T-cell (primary cell): Measurements from ENCODE around the gene MYBPC3. TPM values are rescaled to one million over a fixed set of nuclear protein-coding genes. Genes with fewer than 3 reads are reported as not detected.

Source experiments
- ATAC-seq, 4 experiments: fragments of 200-7000 bp in 3 of 4; fragments of 150-1000 bp in 1 of 4; cut with Tn5 transposase; replicated peaks in 1 of 4; 1 replicate in 3 of 4; 2 replicates in 1 of 4; pipeline ENCODE4 v1.10.0; 2021; ENCODE audit warnings: moderate library complexity in 3 of 4, mild to moderate bottlenecking in 2 of 4, moderate number of reproducible peaks in 1 of 4
- CTCF ChIA-PET, 2 donors: fragments of 300-600 bp; sonication (Branson Sonifier 250); formaldehyde crosslinking; loops; one replicate each; lab custom pipeline; 2022; ENCODE audit warnings: antibody characterized with exemption in 2 of 2; lab: Charles Lee
- POLR2A ChIA-PET, 2 donors: fragments of 300-600 bp; sonication (Branson Sonifier 250); formaldehyde crosslinking; loops; one replicate each; lab custom pipeline; 2022; ENCODE audit warnings: antibody characterized with exemption in 2 of 2; lab: Charles Lee
- DNase-seq, 35 experiments: peaks; one replicate each; pipeline versions ENCODE4 v3.0.0 to v3.0.0-alpha.2; 2013 to 2023
- H3K27ac ChIP-seq: one replicate; pipeline ENCODE4 v1.5.1; 2013; ENCODE audit warnings: low read length
- H3K27me3 ChIP-seq, 2 experiments: replicated peaks in 1 of 2; 1 replicate in 1 of 2; 2 replicates in 1 of 2; pipeline versions ENCODE4 v1.6.1 to v1.7.0; 2013; ENCODE audit warnings: low read length in 1 of 2, mixed read lengths in 1 of 2; ENCODE audit not compliant: control insufficient read depth in 2 of 2, insufficient read depth in 2 of 2; ENCODE audit errors: extremely low read depth in 1 of 2
- H3K36me3 ChIP-seq, 2 donors: 1 replicate in 1 of 2; 2 replicates in 1 of 2; pipeline versions ENCODE4 v1.6.1 to v1.7.0; 2013; ENCODE audit warnings: low read length in 1 of 2; ENCODE audit not compliant: control insufficient read depth in 2 of 2, insufficient read depth in 1 of 2; ENCODE audit errors: extremely low read depth in 1 of 2
- H3K4me1 ChIP-seq, 2 experiments: 1 replicate in 1 of 2; 2 replicates in 1 of 2; pipeline versions ENCODE4 v1.6.1 to v1.7.0; 2013; ENCODE audit warnings: low read length in 2 of 2, mixed read lengths in 1 of 2; ENCODE audit not compliant: insufficient read depth in 2 of 2, control insufficient read depth in 1 of 2; ENCODE audit errors: extremely low read depth in 1 of 2
- H3K4me3 ChIP-seq, 2 donors: 1 replicate in 1 of 2; 2 replicates in 1 of 2; pipeline versions ENCODE4 v1.5.1 to v1.7.0; 2013; ENCODE audit warnings: mild to moderate bottlenecking in 2 of 2, low read length in 1 of 2, moderate library complexity in 1 of 2; ENCODE audit not compliant: control insufficient read depth in 1 of 2; ENCODE audit errors: extremely low read depth in 1 of 2
- H3K9me3 ChIP-seq: 2 replicates; pipeline ENCODE4 v1.7.0; 2013
- H3K27ac Mint-ChIP-seq, 2 donors: one replicate each; pipeline ENCODE4 v1.8.0; 2020 to 2021; ENCODE audit warnings: mild to moderate bottlenecking in 2 of 2, mixed read lengths in 2 of 2
- H3K27me3 Mint-ChIP-seq, 2 donors: one replicate each; pipeline ENCODE4 v1.8.0; 2021 to 2022; ENCODE audit warnings: mixed read lengths in 2 of 2
- H3K36me3 Mint-ChIP-seq: one replicate; pipeline ENCODE4 v1.8.0; 2021; ENCODE audit warnings: mixed read lengths
- H3K4me1 Mint-ChIP-seq, 3 donors: one replicate each; pipeline ENCODE4 v1.8.0; 2020 to 2022; ENCODE audit warnings: mixed read lengths in 3 of 3, mild to moderate bottlenecking in 1 of 3
- H3K4me3 Mint-ChIP-seq, 3 donors: one replicate each; pipeline ENCODE4 v1.8.0; 2020 to 2022; ENCODE audit warnings: mild to moderate bottlenecking in 3 of 3, mixed read lengths in 3 of 3, moderate library complexity in 3 of 3
- H3K9me3 Mint-ChIP-seq, 3 donors: one replicate each; pipeline ENCODE4 v1.8.0; 2020 to 2022; ENCODE audit warnings: mixed read lengths in 3 of 3
- WGBS: methylation state at CpG from one replicate; pipeline ENCODE4 v1.1.5; 2013; ENCODE audit warnings: missing lambda C conversion rate; ENCODE audit not compliant: insufficient coverage; 5-methylcytosine and 5-hydroxymethylcytosine counted together
- total RNA-seq, 35 experiments: library from RNA in 6 of 35; stranded (reverse) in 6 of 35; fragments of 120-200 nt in 1 of 35; gene quantifications; one replicate each; pipeline versions ENCODE4 v1.2.1 to v1.2.4 and lab custom pipeline; 2013 to 2026

MYBPC3 gene
- total RNA-seq, 5 donors from 2014 or later (not counting 1 experiment from before 2014, with no cell fraction given) = not detected

DNA sequence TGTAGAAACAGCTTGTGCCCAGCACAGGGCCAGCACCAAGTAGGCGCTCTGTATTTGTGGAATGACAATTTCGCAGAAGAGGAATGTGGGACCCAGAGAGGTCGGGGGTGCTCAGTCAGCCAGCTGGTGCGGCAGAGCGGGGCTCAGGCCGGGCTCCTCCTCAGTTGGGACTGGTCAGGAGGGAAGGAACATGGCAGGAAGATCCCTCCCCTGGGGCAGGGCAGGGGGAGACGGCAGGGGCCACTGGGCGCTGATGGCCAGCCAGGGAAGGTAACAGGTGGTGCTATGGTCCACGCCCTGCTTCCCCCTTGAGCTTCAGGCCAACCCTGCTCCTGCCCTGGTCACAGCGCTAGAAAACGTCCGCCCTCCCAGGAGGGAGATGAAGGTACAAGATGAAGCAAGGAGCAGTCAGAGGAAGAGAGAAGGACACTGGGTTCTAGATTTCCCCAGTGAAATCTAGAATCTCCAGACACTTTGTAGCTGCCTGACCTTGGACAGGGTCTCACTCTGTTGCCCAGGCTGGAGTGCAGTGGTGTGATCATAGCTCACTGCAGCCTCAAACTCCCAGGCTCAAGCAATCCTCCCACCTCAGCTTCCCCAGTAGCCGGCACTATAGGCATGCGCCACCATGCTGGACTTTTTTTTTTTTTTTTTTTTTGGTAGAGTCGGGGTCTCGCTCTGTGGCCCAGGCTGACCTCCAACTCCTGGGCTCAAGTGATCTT, 39.4 kb upstream of the MYBPC3 start:
- Histone ChIP-seq H3K4me3 (no peak overlapping the region), H3K9me3 (no peaks in the 10 kb centered on the region), H3K27me3 (peaks cover 0 to 7% of the 10 kb centered on the region in 2 experiments), H3K36me3 (no peaks in the 10 kb centered on the region), H3K4me1 (peaks cover 14 to 74% of the 10 kb centered on the region in 2 experiments), H3K27ac (no peak overlapping the region)
- Mint-ChIP-seq H3K4me1 (peaks cover 40 to 62% (median 48%) of the 10 kb centered on the region in 3 donors), H3K27me3 (no peaks in the 10 kb centered on the region), H3K36me3 (no peaks in the 10 kb centered on the region), H3K9me3 (no peaks in the 10 kb centered on the region), H3K27ac (peak overlapping the region; percentile 74 to 78), H3K4me3 (no peak overlapping the region)
- no peak for DNase-seq
- ChIA-PET POLR2A (interaction anchor here in 1 of 2 donors (0.7 kb wide), 1 partner anchor 8 kb away, joined by 10 read pairs; no protein-coding TSS in a partner anchor), CTCF (interaction anchor here in 1 of 2 donors (0.6 to 1.1 kb wide), 2 partner anchors 13 to 21 kb away, joined by 3 read pairs; no protein-coding TSS in a partner anchor)
- no peak for ATAC-seq
- 99% methylated on average over 12 of the region's 16 CpGs for WGBS

DNA sequence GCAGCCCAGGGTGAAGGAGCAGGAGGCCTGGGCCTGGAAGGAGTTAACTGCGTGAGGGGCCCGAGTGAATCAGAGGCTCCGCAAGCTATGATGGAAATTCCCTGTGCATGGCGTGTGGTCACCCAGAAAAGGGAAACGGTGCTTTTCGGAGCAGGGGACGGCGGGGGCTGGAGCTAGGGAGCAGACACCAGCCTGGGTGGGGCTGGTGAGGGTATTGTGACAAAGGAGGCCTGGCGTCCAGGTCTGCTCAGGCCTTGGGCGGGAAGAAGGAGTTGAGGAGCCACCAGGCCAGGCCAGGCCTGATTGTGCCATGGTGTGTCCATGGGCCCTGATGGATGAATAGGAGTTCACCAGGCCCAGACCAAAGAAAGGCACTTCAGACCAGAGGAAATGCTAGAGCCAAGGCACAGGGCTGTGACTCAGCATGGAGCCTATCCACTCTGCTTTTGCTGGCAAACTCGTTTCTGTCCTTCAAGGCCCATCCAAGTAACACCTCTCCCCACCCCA, 38.6 kb upstream of the MYBPC3 start:
- H3K27me3 ChIP-seq = peaks cover 0 to 7% of the 10 kb centered on the region in 2 experiments
- no peaks in the 10 kb centered on the region for H3K9me3 ChIP-seq
- DNase-seq (peak in 1 of 35 experiments; percentile 51), ATAC-seq (no peak)
- Mint-ChIP-seq H3K36me3 (no peaks in the 10 kb centered on the region), H3K9me3 (no peaks in the 10 kb centered on the region), H3K27me3 (no peaks in the 10 kb centered on the region), H3K4me1 (peaks cover 40 to 62% (median 48%) of the 10 kb centered on the region in 3 donors), H3K27ac (peak overlapping the region; percentile 74 to 78), H3K4me3 (no peak overlapping the region)
- CTCF ChIA-PET = interaction anchor here in 1 of 2 donors (0.6 kb wide), 1 partner anchor 20 kb away, joined by 3 read pairs; no protein-coding TSS in a partner anchor
- POLR2A ChIA-PET = interaction anchor here (0.5 to 0.7 kb wide), 2 partner anchors 9 to 10 kb away, joined by 3 to 10 read pairs; no protein-coding TSS in a partner anchor
- peaks cover 14 to 72% of the 10 kb centered on the region in 2 experiments for H3K4me1 ChIP-seq
- H3K36me3 ChIP-seq = no peaks in the 10 kb centered on the region
- no peak overlapping the region for H3K4me3 ChIP-seq
- 95% methylated on average over 11 of the region's 11 CpGs for WGBS
- H3K27ac ChIP-seq = no peak overlapping the region

DNA sequence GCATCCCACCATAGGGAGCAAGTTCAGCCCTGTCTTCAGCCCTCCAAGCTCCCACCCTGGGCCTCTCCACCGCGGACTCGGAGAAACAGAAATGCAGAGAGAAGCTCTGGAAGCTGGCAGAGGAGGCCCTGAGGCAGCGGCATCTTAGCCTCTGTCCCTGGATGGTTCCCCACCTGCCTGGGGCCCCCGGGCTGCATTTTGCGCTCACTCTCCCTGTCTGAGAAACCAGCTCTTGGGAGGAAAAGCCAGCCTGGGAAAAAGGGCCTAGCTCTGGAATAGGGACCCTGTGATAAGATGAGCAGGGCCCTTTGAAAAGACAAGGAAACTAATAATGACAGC, 37.9 kb upstream of the MYBPC3 start:
- no peaks in the 10 kb centered on the region for H3K9me3 Mint-ChIP-seq
- no peak overlapping the region for H3K4me3 Mint-ChIP-seq
- no peak for DNase-seq
- H3K4me3 ChIP-seq = no peak overlapping the region
- ChIA-PET POLR2A (no interaction called here), CTCF (interaction anchor here (0.5 to 0.6 kb wide), 2 partner anchors 22 to 72 kb away, joined by 4 to 5 read pairs; no protein-coding TSS in a partner anchor)
- H3K27me3 ChIP-seq = peaks cover 0 to 7% of the 10 kb centered on the region in 2 experiments
- peaks cover 33 to 55% (median 40%) of the 10 kb centered on the region in 3 donors for H3K4me1 Mint-ChIP-seq
- peaks cover 12 to 65% of the 10 kb centered on the region in 2 experiments for H3K4me1 ChIP-seq
- H3K36me3 Mint-ChIP-seq = no peaks in the 10 kb centered on the region
- H3K27ac Mint-ChIP-seq = peak overlapping the region; percentile 34 to 58
- H3K9me3 ChIP-seq = no peaks in the 10 kb centered on the region
- no peaks in the 10 kb centered on the region for H3K36me3 ChIP-seq
- ATAC-seq = no peak
- 98% methylated on average over 6 of the region's 6 CpGs for WGBS
- no peaks in the 10 kb centered on the region for H3K27me3 Mint-ChIP-seq
- no peak overlapping the region for H3K27ac ChIP-seq

DNA sequence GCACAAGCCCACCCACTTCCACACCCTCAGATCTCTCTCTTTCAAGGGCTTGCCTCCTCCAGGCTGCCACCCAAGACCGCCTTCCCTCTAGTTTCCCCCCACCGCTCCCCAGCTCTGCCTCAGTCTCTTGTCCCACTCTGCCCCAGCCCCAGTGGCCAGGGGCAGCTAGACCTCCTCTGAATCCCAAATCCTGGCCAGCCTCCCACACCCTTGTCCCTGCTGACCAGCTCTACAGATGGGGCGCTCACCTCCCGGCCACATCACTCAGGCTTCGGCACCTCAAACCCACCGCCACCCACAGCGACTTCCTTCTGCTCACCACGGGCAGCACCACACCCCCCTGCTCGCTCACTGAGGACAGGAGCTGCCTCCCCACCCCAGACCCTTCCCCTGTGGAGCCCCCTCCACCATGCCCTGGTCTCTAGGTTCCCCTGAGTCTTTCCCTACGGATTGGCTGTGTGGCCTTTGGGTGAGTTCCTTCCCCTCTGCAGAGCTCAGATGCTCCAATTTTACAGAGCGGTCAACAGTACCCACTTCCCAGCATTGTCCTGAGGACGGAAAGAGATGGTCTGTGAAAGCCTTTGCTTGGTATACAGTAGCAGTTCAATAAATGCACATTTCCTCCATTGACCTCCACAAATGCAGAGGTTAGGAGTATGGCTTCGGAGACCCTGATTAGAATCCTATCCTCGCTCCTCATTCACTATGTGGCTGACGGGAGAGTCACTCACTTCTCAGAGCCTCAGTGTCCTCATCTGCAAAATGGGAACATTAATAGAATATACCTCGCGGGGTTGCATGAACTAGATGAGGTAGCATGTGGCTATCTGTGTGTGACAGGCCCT, 37.3 kb upstream of the MYBPC3 start:
- Mint-ChIP-seq H3K27me3 (no peaks in the 10 kb centered on the region), H3K4me1 (peaks cover 28 to 50% (median 36%) of the 10 kb centered on the region in 3 donors), H3K4me3 (peak overlapping the region in 2 of 3 donors; percentile 39 to 55), H3K9me3 (no peaks in the 10 kb centered on the region), H3K27ac (peak overlapping the region in 1 of 2 donors; percentile 66), H3K36me3 (no peaks in the 10 kb centered on the region)
- Histone ChIP-seq H3K36me3 (no peaks in the 10 kb centered on the region), H3K27me3 (peaks cover 0 to 7% of the 10 kb centered on the region in 2 experiments), H3K27ac (no peak overlapping the region), H3K4me1 (peaks cover 8 to 59% of the 10 kb centered on the region in 2 experiments), H3K9me3 (no peaks in the 10 kb centered on the region), H3K4me3 (no peak overlapping the region)
- ChIA-PET CTCF (interaction anchor here (0.5 to 0.6 kb wide), 2 partner anchors 23 to 71 kb away, joined by 4 to 5 read pairs; no protein-coding TSS in a partner anchor), POLR2A (no interaction called here)
- 31% methylated on average over 5 of the region's 17 CpGs for WGBS
- no peak for DNase-seq
- no peak for ATAC-seq

DNA sequence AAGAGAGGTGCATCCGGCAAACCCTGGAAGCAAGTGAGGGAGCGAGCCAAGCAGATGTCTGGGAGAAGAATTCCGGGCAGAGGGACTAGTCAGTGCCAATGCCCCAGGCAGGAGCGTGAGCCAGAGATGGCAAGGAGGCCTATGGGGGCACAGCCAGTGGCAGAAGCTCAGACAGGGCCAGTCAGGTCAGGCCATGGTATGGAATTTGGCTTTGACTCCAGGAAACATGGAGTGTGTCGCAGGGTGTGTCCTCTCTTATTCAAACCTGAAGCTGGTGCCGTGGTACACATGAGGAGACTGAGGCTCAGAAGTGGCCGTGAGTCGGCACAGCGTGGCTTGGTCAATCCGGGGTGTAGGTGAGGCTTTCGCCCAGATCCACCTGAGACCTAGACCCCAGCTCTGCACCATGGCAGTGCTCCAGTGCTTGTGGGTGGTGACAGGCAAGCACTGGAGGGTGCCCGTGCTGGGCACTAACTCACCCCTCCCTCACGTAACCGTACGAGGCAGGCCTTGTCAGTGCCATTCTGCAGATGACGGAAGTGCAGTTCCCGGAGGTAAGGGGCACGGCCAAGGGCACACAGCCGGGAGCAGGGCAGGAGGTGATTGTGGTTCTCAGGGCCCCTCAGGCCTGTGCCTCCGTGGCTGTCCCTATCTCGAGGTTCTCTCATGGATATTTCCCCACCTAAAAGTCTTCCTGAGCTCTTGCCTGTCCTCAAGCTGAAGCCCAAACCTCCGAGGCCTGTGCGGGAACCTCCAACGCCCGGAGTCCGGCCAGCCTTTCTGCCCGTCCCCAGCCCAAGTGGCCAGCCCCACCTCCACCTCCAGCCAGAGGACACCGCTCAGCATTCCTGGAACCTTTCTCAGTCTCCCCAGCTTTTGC, 36.4 kb upstream of the MYBPC3 start:
- 94% methylated on average over 24 of the region's 28 CpGs for WGBS
- Mint-ChIP-seq H3K27me3 (no peaks in the 10 kb centered on the region), H3K36me3 (no peaks in the 10 kb centered on the region), H3K4me1 (peaks cover 22 to 41% (median 28%) of the 10 kb centered on the region in 3 donors), H3K27ac (peak overlapping the region in 1 of 2 donors; percentile 66), H3K9me3 (no peaks in the 10 kb centered on the region), H3K4me3 (peak overlapping the region in 2 of 3 donors; percentile 39 to 55)
- Histone ChIP-seq H3K27me3 (peaks cover 0 to 7% of the 10 kb centered on the region in 2 experiments), H3K9me3 (no peaks in the 10 kb centered on the region), H3K36me3 (no peaks in the 10 kb centered on the region), H3K27ac (no peak overlapping the region), H3K4me3 (no peak overlapping the region), H3K4me1 (peaks cover 3 to 50% of the 10 kb centered on the region in 2 experiments)
- ATAC-seq (no peak), DNase-seq (no peak)
- ChIA-PET CTCF (no interaction called here), POLR2A (interaction anchor here in 1 of 2 donors (0.6 kb wide), 1 partner anchor 14 kb away, joined by 4 read pairs; no protein-coding TSS in a partner anchor)
